Astrocyte (in vitro differentiated cells and primary cell): Measurements from ENCODE around the gene LYST.

Experiments used
- EZH2 ChIP-seq: IDR thresholded peaks from 2 replicates; pipeline ENCODE4 v1.6.1; 2012; ENCODE audit warnings: mild to moderate bottlenecking, low read length, inconsistent platforms; ENCODE audit not compliant: insufficient read depth
- TF ChIP-seq, protein P1 (sequence below): IDR thresholded peaks from 2 replicates; pipeline ENCODE4 v1.5.1; 2011; ENCODE audit warnings: low read depth, mild to moderate bottlenecking, inconsistent platforms, low read length, moderate library complexity; ENCODE audit not compliant: insufficient read depth

DNA sequence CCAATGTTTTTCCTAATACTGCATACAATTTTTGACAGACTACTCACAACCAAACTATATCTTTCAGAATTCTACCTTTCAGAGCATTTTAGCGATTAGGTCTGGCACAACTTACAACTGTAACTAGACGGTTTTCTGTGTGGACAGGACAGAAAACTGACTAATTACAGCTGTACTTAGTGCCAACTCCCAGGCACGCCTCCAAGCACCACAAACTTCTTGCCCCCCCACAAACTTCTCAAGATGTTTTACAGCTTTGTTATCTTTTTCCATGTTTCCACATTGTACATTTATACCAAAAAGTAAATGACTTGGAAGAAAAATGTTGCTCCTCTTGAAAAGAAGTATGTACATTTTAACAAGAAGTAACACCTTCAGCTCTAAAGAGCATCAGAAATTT, 13.8 kb downstream of the LYST start:
- TF ChIP-seq EZH2: no peak
- TF ChIP-seq, protein P1, sequence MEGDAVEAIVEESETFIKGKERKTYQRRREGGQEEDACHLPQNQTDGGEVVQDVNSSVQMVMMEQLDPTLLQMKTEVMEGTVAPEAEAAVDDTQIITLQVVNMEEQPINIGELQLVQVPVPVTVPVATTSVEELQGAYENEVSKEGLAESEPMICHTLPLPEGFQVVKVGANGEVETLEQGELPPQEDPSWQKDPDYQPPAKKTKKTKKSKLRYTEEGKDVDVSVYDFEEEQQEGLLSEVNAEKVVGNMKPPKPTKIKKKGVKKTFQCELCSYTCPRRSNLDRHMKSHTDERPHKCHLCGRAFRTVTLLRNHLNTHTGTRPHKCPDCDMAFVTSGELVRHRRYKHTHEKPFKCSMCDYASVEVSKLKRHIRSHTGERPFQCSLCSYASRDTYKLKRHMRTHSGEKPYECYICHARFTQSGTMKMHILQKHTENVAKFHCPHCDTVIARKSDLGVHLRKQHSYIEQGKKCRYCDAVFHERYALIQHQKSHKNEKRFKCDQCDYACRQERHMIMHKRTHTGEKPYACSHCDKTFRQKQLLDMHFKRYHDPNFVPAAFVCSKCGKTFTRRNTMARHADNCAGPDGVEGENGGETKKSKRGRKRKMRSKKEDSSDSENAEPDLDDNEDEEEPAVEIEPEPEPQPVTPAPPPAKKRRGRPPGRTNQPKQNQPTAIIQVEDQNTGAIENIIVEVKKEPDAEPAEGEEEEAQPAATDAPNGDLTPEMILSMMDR: no peak
